ENCODE data around the gene B3GLCT.

B3GLCT gene

GRCh38 chr13:31199849-31200636 lies at the start of gene B3GLCT:
Gene B3GLCT, plus strand, starts transcription at chr13:31199975. Its CDS starts 110 bp downstream, at chr13:31200085.
- TF ChIP-seq CTCF (IDR thresholded peaks at IDR 0.05; ENCODE audit: low read depth, low read length): peak; percentile 65
- peak within 1 kb of the TSS; percentile 72 for H3K4me3 ChIP-seq (ENCODE audit: low read depth, low read length)

GRCh38 chr13:31150315-31150985 lies 49.3 kb upstream of the B3GLCT start:
- H3K4me3 ChIP-seq (ENCODE audit: low read depth, low read length): no peak overlapping the region
- TF ChIP-seq CTCF (IDR thresholded peaks at IDR 0.05; ENCODE audit: low read depth, low read length): no peak

GRCh38 chr13:31151837-31152236 lies 47.9 kb upstream of the B3GLCT start:
- no peak for TF ChIP-seq CTCF (IDR thresholded peaks at IDR 0.05; ENCODE audit: low read depth, low read length)

GRCh38 chr13:31154939-31155338 lies 44.8 kb upstream of the B3GLCT start:
- H3K4me3 ChIP-seq (ENCODE audit: low read depth, low read length): no peak overlapping the region
- no peak for TF ChIP-seq CTCF (IDR thresholded peaks at IDR 0.05; ENCODE audit: low read depth, low read length)

More at GRCh38 chr13:31151837-31152236, 47.9 kb upstream of the B3GLCT start:
- no peak overlapping the region for H3K4me3 ChIP-seq (ENCODE audit: low read depth, low read length)

- peak overlapping the region; percentile 93 for H3K4me3 ChIP-seq (ENCODE audit: low read depth, low read length)
- TF ChIP-seq CTCF (IDR thresholded peaks at IDR 0.05; ENCODE audit: low read depth, low read length): no peak
Measured at GRCh38 chr13:31159306-31159705, 40.5 kb upstream of the B3GLCT start.

GRCh38 chr13:31160857-31161556 lies 38.8 kb upstream of the B3GLCT start:
- no peak for TF ChIP-seq CTCF (IDR thresholded peaks at IDR 0.05; ENCODE audit: low read depth, low read length)
- H3K4me3 ChIP-seq (ENCODE audit: low read depth, low read length): peak overlapping the region; percentile 93

Measured in WI38 (cell line).